Measurements from ENCODE around the gene AUNIP.

AUNIP gene

GRCh38 chr1:25858906-25859789, at the start of gene AUNIP:
AUNIP (minus strand) TSS chr1:25859457; CDS start chr1:25859357, 100 bp downstream.
- DNase-seq = peak; percentile 90

GRCh38 chr1:25909040-25909439, 49.8 kb upstream of the AUNIP start:
- no peak for DNase-seq

DNA sequence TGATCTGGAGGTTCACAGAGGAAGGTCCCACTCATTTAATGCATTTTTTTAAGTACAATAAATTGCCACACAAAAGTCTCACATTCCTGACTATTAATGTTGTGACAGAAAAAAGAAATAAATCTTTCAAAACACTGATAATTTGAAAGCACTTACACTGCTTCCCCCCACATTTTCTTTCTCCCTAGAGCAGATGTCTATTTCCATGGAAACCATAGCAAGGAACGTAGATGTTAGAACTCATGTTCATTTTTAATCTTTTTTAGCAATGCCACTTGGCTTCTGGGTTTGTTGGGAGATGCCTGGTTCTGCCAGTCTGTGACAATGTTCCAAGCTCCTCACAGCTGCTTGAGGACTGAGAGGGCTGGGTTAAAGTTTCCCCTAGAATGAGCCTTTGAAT, 48.9 kb upstream of the AUNIP start:
- DNase-seq = no peak

DNA sequence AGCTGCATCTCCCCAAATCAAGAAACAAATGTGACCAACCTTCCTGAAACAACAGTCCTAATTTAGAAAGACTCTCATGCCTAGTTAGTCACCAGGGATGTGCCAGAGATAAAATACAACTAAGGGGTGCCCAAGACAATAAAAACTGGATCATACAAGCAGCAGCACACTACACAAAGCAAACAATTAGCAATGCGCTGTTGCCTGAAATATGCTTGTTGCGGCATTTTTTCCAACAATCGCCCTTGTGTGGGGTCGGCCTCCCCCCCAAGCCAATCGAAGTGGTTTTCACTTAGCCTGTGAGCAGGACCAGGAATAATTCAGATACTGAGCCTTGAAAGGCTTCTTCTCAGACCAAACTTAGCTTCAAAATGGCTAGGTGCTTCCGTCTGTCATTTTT, 48.3 kb upstream of the AUNIP start:
- DNase-seq = no peak

- DNase-seq = peak; percentile 30
Measured at GRCh38 chr1:25906644-25907300, 47.5 kb upstream of the AUNIP start.

- DNase-seq = peak; percentile 90
Measured at GRCh38 chr1:25905680-25906643, 46.7 kb upstream of the AUNIP start, which contains the start of gene STMN1. STMN1 (minus strand) TSS chr1:25906419; CDS start chr1:25904676, 1,743 bp downstream.

DNA sequence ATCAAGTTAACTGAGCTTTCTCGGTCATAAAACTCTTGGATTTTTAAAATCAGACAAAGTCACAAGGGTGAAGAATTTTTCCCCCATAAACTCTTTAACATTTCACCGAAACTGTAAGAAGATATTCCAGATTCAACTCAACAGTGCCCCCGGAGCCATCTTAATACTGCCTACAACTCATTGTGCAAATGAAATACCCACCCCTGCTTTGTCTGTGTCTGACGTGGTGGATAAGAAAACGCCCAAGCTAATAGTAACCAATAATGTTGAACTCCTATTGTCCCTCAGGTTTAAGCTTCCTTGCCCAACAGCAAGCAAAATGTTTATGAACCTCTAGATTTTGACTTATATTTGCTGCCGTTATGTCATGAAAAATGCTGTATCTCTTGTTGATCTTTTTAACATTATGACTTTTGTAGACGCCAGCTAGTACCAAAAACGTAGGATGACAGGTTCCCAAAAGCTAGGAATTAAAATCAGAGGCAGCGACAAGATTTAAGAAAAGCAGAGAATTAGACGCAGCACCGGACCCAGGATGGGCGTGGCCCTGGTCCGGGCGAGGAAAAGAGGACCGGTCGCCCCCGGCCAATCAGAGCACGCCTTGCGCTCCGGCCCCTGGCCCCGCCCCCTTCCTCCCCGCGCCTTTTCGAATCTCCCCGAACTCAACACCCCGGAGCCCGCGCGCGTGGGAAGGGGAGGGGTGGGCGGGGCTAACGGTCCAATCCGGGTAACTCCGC, 45.9 kb upstream of the AUNIP start:
- DNase-seq = peak; percentile 92

DNA sequence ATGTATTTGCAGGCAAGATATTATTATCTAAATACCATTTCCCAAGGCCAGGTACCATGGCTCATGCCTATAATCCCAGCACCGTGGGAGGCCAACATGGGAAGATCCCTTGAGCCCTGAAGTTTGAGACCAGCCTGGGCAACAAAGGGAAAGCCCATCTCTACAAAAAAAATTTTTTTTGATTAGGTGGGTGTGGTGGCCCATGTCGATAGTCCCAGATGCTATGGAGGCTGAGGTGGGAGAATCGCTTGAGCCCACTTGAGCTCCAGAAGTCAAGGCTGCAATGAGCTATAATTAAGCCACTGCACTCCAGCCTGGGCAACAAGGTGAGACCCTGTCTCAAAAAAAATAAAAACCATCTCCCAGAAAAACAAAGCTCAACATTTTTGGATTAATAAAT, 44.7 kb upstream of the AUNIP start:
- DNase-seq = no peak

- DNase-seq = no peak
Measured at GRCh38 chr1:25902462-25902861, 43.2 kb upstream of the AUNIP start.

GRCh38 chr1:25900219-25900618, 41.0 kb upstream of the AUNIP start:
- no peak for DNase-seq

GRCh38 chr1:25899792-25900191, 40.5 kb upstream of the AUNIP start:
- DNase-seq = no peak

- DNase-seq = no peak
Measured at GRCh38 chr1:25898223-25899015, 39.2 kb upstream of the AUNIP start.

- DNase-seq = no peak
Measured at GRCh38 chr1:25897754-25898153, 38.5 kb upstream of the AUNIP start.

GRCh38 chr1:25896266-25896665, 37.0 kb upstream of the AUNIP start:
- DNase-seq = no peak

GRCh38 chr1:25895365-25895990, 36.2 kb upstream of the AUNIP start:
- DNase-seq = peak; percentile 91

- DNase-seq = no peak
Measured at GRCh38 chr1:25893116-25893515, 33.9 kb upstream of the AUNIP start.

DNA sequence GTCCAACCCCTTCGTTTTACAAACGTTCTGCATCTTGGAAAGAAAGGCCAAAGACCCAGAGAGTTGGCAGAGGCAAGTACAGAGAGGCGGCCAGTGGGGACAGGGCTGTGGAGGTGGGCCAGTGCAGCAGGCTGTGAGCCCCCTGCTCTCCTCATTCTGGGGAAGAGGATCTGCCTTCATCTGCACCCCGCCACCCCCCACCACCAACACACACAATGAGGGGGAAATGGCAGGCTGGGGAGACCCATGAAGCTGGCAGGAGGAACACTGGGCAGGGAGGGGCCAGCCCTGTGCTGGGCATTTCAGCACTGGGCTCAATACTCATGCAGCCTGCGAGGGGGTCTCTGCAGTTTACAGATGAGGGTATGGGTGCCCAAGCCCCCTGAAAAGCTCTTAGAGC, 32.3 kb upstream of the AUNIP start:
- DNase-seq = no peak

DNA sequence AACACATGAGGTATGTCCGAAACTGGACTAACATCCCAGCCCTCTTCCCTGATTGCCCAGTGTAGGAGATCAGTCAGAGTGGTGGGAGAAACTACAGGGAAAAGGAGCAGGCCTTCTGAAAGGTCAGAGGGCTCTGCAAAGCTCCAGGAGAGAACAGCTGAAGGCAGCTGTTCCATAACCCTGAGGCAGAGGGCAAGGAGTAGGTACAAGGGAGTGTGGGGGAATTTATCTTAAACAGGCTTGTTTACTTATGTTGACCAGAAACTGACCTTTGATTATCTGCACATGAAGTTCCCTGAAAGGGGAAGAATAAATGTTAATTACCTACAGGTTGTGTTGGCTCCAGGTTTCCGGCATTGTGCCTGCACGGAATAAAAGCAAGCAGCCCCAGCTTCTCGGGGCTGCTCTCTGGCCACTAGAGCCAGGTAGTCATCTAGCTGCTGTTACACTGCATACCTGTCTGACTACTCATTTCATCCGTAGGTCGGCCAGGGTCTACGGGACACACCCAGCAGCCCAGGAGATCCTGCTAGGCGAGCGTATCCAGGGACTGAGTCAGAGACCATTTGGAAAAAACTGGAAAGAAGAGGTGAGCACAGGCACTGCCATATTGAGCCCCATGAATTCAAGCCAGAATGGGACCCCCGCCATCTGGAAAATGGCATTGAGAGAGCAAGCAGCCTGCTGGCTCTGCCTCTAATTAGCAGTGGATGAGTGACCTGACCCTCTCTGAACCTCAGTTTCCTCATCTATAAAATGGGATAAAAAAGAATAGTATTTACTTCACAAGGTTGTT, 31.2 kb upstream of the AUNIP start:
- no peak for DNase-seq

DNA sequence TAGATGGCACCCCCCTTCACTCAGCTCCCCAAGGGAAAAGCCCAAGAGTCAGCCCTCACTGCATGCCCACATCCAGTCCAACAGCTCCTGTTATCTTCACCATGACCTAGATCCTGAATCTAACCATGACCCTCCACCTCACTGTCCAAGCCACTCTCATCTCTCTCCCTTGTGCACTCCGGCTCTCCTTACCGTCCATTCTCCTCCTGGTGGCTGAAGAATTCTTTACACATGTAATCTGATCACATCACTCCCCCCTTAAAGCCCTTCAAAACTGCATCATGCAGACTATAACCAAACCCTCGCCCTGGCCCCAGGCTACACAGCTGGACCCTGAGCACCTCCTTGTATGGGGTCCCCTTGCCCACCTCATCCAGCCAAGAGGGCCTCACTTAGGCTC, 30.2 kb upstream of the AUNIP start:
- no peak for DNase-seq

DNA sequence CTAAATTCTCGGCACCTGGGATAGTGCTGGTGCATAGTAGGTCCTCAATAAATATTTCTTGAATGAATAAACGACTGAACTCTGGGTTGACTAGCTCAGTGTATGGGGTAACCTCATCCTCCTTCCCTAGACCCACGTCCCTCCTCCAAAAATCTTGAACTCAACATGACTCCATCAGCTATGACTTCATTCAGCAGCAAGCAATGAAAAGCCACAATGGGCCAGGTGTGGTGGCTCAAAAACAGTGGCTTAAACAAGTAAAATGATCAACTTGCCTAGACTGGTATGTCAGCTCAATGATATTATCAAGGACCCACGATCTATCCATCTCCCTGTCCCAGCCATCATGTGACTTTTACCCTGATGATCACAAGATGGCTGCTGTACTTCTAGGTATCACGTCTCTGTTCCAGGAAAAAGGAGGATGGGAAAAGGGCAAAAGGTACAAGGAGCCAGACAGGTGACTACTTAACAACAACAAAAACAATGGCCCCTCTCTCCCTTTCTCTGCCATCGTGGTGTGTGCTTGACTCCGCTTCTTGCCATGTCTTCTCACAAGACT, 29.2 kb upstream of the AUNIP start:
- DNase-seq = no peak
